HepG2 (cell line): Measurements from ENCODE around the gene NDUFS4. TPM values are rescaled to one million over a fixed set of nuclear protein-coding genes. Genes with fewer than 3 reads are reported as not detected.

Experiments
- ATAC-seq: fragments of 200-7000 bp; cut with Tn5 transposase; 3 replicates; pipeline ENCODE4 v1.9.1; 2020; ENCODE audit warnings: mild to moderate bottlenecking, moderate library complexity
- BruUV-seq: library from RNA; stranded (reverse); fragments of 400-500 nt; replicated peaks from 2 replicates; lab custom pipeline; 2021; lab: Mats Ljungman, UMichigan
- CTCF ChIA-PET: fragments of 300-600 bp; formaldehyde crosslinking; extraction: SDS; loops from one replicate; lab custom pipeline; 2021; ENCODE audit warnings: low total read pairs, inconsistent platforms, low intra/inter-chr PET ratio; lab: Yijun Ruan, JAX
- POLR2A ChIA-PET: fragments of 350-600 bp; sonication (Branson Sonifier 250); formaldehyde crosslinking; loops from one replicate; lab custom pipeline; 2020; ENCODE audit warnings: antibody characterized with exemption, inconsistent platforms; lab: Yijun Ruan, JAX
- DNase-seq: peaks from one replicate; pipeline ENCODE4 v3.0.0-alpha.2; 2015; ENCODE audit warnings: low spot score
- FAIRE-seq: peaks from 3 replicates; lab custom pipeline; 2011; peaks lifted over from hg19 to GRCh38; lab: Jason Lieb, UNC
- H2AFZ ChIP-seq: one replicate; pipeline ENCODE4 v1.6.1; 2011; ENCODE audit warnings: low read length, inconsistent platforms
- H3K27ac ChIP-seq: fragments of 300-600 bp; 3 replicates; pipeline ENCODE4 v1.8.0; 2011; ENCODE audit warnings: mixed run types, mild to moderate bottlenecking, mixed read lengths, low read length, inconsistent platforms; ENCODE audit not compliant: insufficient read depth; ENCODE audit errors: extremely low read length
- H3K27me3 ChIP-seq, 2 experiments: fragments of 200-600 bp in 1 of 2; 2 replicates in 1 of 2; 3 replicates in 1 of 2; pipeline versions ENCODE4 v1.6.0 to v1.8.0; 2011; ENCODE audit warnings: low read length in 2 of 2, mild to moderate bottlenecking in 2 of 2, moderate library complexity in 2 of 2, inconsistent platforms in 1 of 2; ENCODE audit not compliant: insufficient read depth in 2 of 2, control insufficient read depth in 1 of 2
- H3K36me3 ChIP-seq, 2 experiments: fragments of 200-600 bp in 1 of 2; replicated peaks in 1 of 2; 2 replicates in 1 of 2; 3 replicates in 1 of 2; pipeline versions ENCODE4 v1.5.1 to v1.8.0; 2011; ENCODE audit warnings: low read length in 2 of 2, inconsistent platforms in 1 of 2; ENCODE audit not compliant: insufficient read depth in 2 of 2, control insufficient read depth in 1 of 2
- H3K4me1 ChIP-seq: 2 replicates; pipeline ENCODE4 v1.5.1; 2012; ENCODE audit warnings: low read length, inconsistent platforms; ENCODE audit not compliant: insufficient read depth
- H3K4me2 ChIP-seq: 2 replicates; pipeline ENCODE4 v1.6.0; 2011; ENCODE audit warnings: low read depth, low read length, inconsistent platforms
- H3K4me3 ChIP-seq, 3 experiments: fragments of 200-600 bp in 1 of 3; sonication (generic), shearing (Covaris generic) in 1 of 3; replicated peaks in 1 of 3; 2 replicates each; pipeline ENCODE4 v1.5.1; 2011 to 2016; ENCODE audit warnings: low read length in 3 of 3, inconsistent platforms in 2 of 3, low read depth in 2 of 3, mild to moderate bottlenecking in 2 of 3, control low read depth in 1 of 3, mixed read lengths in 1 of 3; ENCODE audit not compliant: insufficient read depth in 1 of 3
- H3K79me2 ChIP-seq: one replicate; pipeline ENCODE4 v1.6.1; 2011; ENCODE audit warnings: low read length, inconsistent platforms; ENCODE audit not compliant: insufficient read depth
- H3K9ac ChIP-seq: 2 replicates; pipeline ENCODE4 v1.6.0; 2011; ENCODE audit warnings: mild to moderate bottlenecking, low read depth, low read length, inconsistent platforms; ENCODE audit not compliant: insufficient read depth
- H3K9me3 ChIP-seq: 2 replicates; pipeline ENCODE4 v1.5.1; 2012; ENCODE audit warnings: mild to moderate bottlenecking, low read length
- H4K20me1 ChIP-seq: 2 replicates; pipeline ENCODE4 v1.6.0; 2011; ENCODE audit warnings: inconsistent platforms, mild to moderate bottlenecking, low read length, moderate library complexity; ENCODE audit not compliant: insufficient read depth
- DBP ChIP-seq: sonication (generic); formaldehyde crosslinking; IDR thresholded peaks from 2 replicates; pipeline ENCODE4 v1.4.0; 2020; ENCODE audit warnings: missing genetic modification reagents; ENCODE audit errors: not compliant biosample characterization
- ETV6 ChIP-seq: sonication (generic); formaldehyde crosslinking; conservative IDR thresholded peaks from 2 replicates; pipeline ENCODE4 v1.4.0; 2020; ENCODE audit warnings: missing genetic modification reagents
- NR2F1 ChIP-seq, 2 experiments: fragments of 450-650 bp in 1 of 2; formaldehyde crosslinking in 1 of 2; IDR thresholded peaks; 2 replicates each; pipeline versions ENCODE4 v1.5.0 to v1.6.1; 2016 to 2020; ENCODE audit warnings: mild to moderate bottlenecking in 1 of 2, missing compliant biosample characterization in 1 of 2, missing genetic modification reagents in 1 of 2, moderate library complexity in 1 of 2
- PCBP2 ChIP-seq: fragments of 200-400 bp; formaldehyde crosslinking; optimal IDR thresholded peaks from 2 replicates; pipeline ENCODE3; 2018; ENCODE audit warnings: low read length, low read depth; ENCODE audit not compliant: poor library complexity, severe bottlenecking
- PTBP1 ChIP-seq: fragments of 200-400 bp; formaldehyde crosslinking; IDR thresholded peaks from 2 replicates; pipeline ENCODE4 v1.6.1; 2018; ENCODE audit warnings: low read length, low read depth; ENCODE audit not compliant: poor library complexity, severe bottlenecking
- REXO4 ChIP-seq: sonication (generic); formaldehyde crosslinking; IDR thresholded peaks from 2 replicates; pipeline ENCODE4 v1.8.0; 2022; ENCODE audit warnings: missing genetic modification reagents, mild to moderate bottlenecking, borderline replicate concordance
- TBL1XR1 ChIP-seq: fragments of 150-350 bp; IDR thresholded peaks from 2 replicates; pipeline ENCODE4 v1.6.1; 2014; ENCODE audit warnings: borderline replicate concordance, low read length; ENCODE audit not compliant: partially characterized antibody
- TOE1 ChIP-seq: sonication (generic); formaldehyde crosslinking; IDR thresholded peaks from 2 replicates; pipeline ENCODE4 v1.4.0; 2020; ENCODE audit warnings: mild to moderate bottlenecking, missing genetic modification reagents
- ZNF180 ChIP-seq: sonication (generic); formaldehyde crosslinking; IDR thresholded peaks from 2 replicates; pipeline ENCODE4 v1.4.0; 2020; ENCODE audit warnings: low read depth, missing genetic modification reagents, borderline replicate concordance
- ZNF207 ChIP-seq: fragments of 450-650 bp; IDR thresholded peaks from 2 replicates; pipeline ENCODE4 v1.6.1; 2016; ENCODE audit warnings: antibody characterized with exemption, borderline replicate concordance
- ZNF274 ChIP-seq: sonication (generic); formaldehyde crosslinking; IDR thresholded peaks from 2 replicates; pipeline ENCODE4 v1.5.1; 2020; ENCODE audit warnings: mild to moderate bottlenecking, missing genetic modification reagents
- ZNF317 ChIP-seq: sonication (generic); formaldehyde crosslinking; IDR thresholded peaks from 2 replicates; pipeline ENCODE4 v1.5.0; 2020; ENCODE audit warnings: mild to moderate bottlenecking, missing genetic modification reagents
- ZNF33A ChIP-seq: sonication (generic); formaldehyde crosslinking; IDR thresholded peaks from 2 replicates; pipeline ENCODE4 v1.5.1; 2020; ENCODE audit warnings: missing genetic modification reagents, mild to moderate bottlenecking, moderate library complexity, borderline replicate concordance
- ZNF367 ChIP-seq: sonication (generic); formaldehyde crosslinking; IDR thresholded peaks from 2 replicates; pipeline ENCODE4 v1.4.0; 2020; ENCODE audit warnings: missing genetic modification reagents, borderline replicate concordance
- ZNF441 ChIP-seq: sonication (generic); formaldehyde crosslinking; IDR thresholded peaks from 2 replicates; pipeline ENCODE4 v1.7.0; 2021; ENCODE audit warnings: missing genetic modification reagents, borderline replicate concordance
- ZNF503 ChIP-seq: sonication (generic); formaldehyde crosslinking; IDR thresholded peaks from 2 replicates; pipeline ENCODE4 v1.4.0; 2020; ENCODE audit warnings: missing genetic modification reagents
- ZNF510 ChIP-seq: sonication (generic); formaldehyde crosslinking; IDR thresholded peaks from 2 replicates; pipeline ENCODE4 v1.4.0; 2020; ENCODE audit warnings: low read depth, mild to moderate bottlenecking, missing genetic modification reagents
- ZSCAN12 ChIP-seq: sonication (generic); formaldehyde crosslinking; IDR thresholded peaks from 2 replicates; pipeline ENCODE4 v1.9.0; 2021; ENCODE audit warnings: mild to moderate bottlenecking, missing genetic modification reagents
- WGBS: methylation state at CpG from one replicate; pipeline ENCODE4 v1.1.6; 2017; ENCODE audit warnings: low lambda C conversion rate; 5-methylcytosine and 5-hydroxymethylcytosine counted together
- in situ Hi-C: cut with HindIII; loops from 2 replicates; pipeline ENCODE4 v1.10.0; 2017; ENCODE audit warnings: low pct_unique_long_range_greater_than_20kb; ENCODE audit not compliant: extremely low pct_ligation_motif_present
- intact Hi-C: fragments of 100-400 bp; cut with micrococcal nuclease; formaldehyde crosslinking; loops from one replicate; pipeline ENCODE4 v1.10.0; 2022; ENCODE audit not compliant: unreplicated experiment
- polyA plus RNA-seq, 8 experiments: library from polyadenylated mRNA; depleted of rRNA in 3 of 8; stranded (reverse) in 7 of 8; unstranded in 1 of 8; fragments of >200 nt; fragmentation: Illumina TruSeq in 4 of 8; extraction: Trizol in 4 of 8; gene quantifications; 2 replicates each; pipeline versions ENCODE4 v1.2.1 to v1.2.3, GENCODE V29; 2011 to 2016; ENCODE audit warnings: low read depth in 4 of 8, missing spikeins in 1 of 8, mixed read lengths in 1 of 8; ENCODE audit not compliant: insufficient read depth in 1 of 8
- total RNA-seq, 5 experiments: library from RNA; depleted of rRNA; stranded (reverse); fragments of >200 nt; fragmentation: Illumina TruSeq; extraction: Trizol; gene quantifications; 2 replicates each; pipeline ENCODE4 v1.2.3, GENCODE V29; 2016; ENCODE audit warnings: low read depth in 1 of 5
- TF ChIP-seq, protein P1 (sequence below), 2 experiments: sonication (generic) in 1 of 2; formaldehyde crosslinking in 1 of 2; IDR thresholded peaks; 2 replicates each; pipeline versions ENCODE4 v1.4.0 to v1.6.1; 2018 to 2020; ENCODE audit warnings: missing genetic modification reagents in 2 of 2, borderline replicate concordance in 1 of 2, low read depth in 1 of 2, mild to moderate bottlenecking in 1 of 2, missing biosample characterization in 1 of 2

The NDUFS4 gene
- total and polyA plus RNA-seq, 2 of the 13 experiments (the other 11 are each of a cell fraction or from before 2014, with no cell fraction given): 121 to 126 TPM

- H3K79me2 ChIP-seq: no peaks in the 10 kb centered on the region
- no peak overlapping the region for H3K4me3 ChIP-seq
- no peak for FAIRE-seq
- CTCF ChIA-PET: no interaction called here
- no peak overlapping the region for H3K27ac ChIP-seq
- POLR2A ChIA-PET: no interaction called here
- intact Hi-C loops (no loop called here), in situ Hi-C loops (no loop called here)
- DNase-seq: no peak
- 90% methylated on average over 3 of the region's 3 CpGs for WGBS
- no peaks in the 10 kb centered on the region for H3K27me3 ChIP-seq
- H3K4me1 ChIP-seq: no peaks in the 10 kb centered on the region
- H3K4me2 ChIP-seq: no peak overlapping the region
- no peak overlapping the region for H3K9ac ChIP-seq
- no TSS peak for BruUV-seq
- H2AFZ ChIP-seq: no peak overlapping the region
- no peak for ATAC-seq
- no peaks in the 10 kb centered on the region for H3K9me3 ChIP-seq
- 0 out of 5 replicates have a peak, but pooled peaks cover 0 to 4% of the 10 kb centered on the region in 2 experiments for H3K36me3 ChIP-seq
- TF ChIP-seq ETV6 (CRISPR knock-in tag): no peak
- TF ChIP-seq DBP (CRISPR knock-in tag): no peak
- TF ChIP-seq PTBP1: no peak
- TF ChIP-seq ZSCAN12 (CRISPR knock-in tag): no peak
- TF ChIP-seq, protein P1, sequence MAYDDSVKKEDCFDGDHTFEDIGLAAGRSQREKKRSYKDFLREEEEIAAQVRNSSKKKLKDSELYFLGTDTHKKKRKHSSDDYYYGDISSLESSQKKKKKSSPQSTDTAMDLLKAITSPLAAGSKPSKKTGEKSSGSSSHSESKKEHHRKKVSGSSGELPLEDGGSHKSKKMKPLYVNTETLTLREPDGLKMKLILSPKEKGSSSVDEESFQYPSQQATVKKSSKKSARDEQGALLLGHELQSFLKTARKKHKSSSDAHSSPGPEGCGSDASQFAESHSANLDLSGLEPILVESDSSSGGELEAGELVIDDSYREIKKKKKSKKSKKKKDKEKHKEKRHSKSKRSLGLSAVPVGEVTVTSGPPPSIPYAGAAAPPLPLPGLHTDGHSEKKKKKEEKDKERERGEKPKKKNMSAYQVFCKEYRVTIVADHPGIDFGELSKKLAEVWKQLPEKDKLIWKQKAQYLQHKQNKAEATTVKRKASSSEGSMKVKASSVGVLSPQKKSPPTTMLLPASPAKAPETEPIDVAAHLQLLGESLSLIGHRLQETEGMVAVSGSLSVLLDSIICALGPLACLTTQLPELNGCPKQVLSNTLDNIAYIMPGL (CRISPR knock-in tag; IDR thresholded peaks at IDR 0.05; ENCODE audit: borderline replicate concordance in 1 of 2, low read depth in 1 of 2): no peak
- no peak for TF ChIP-seq ZNF33A (CRISPR knock-in tag)
- TF ChIP-seq REXO4 (CRISPR knock-in tag): no peak
- TF ChIP-seq ZNF503 (CRISPR knock-in tag): no peak
- TF ChIP-seq ZNF274 (CRISPR knock-in tag): no peak
- TF ChIP-seq ZNF367 (CRISPR knock-in tag): no peak
- no peak for TF ChIP-seq ZNF207
- TF ChIP-seq ZNF441 (CRISPR knock-in tag): no peak
- no peak for TF ChIP-seq PCBP2
- TF ChIP-seq NR2F1 (CRISPR knock-in tag; IDR thresholded peaks at IDR 0.05): no peak
- no peak for TF ChIP-seq ZNF180 (CRISPR knock-in tag)
- TF ChIP-seq TBL1XR1: no peak
- no peak for TF ChIP-seq TOE1 (CRISPR knock-in tag)
- no peak for TF ChIP-seq ZNF510
- TF ChIP-seq ZNF317 (CRISPR knock-in tag): no peak
- no peaks in the 10 kb centered on the region for H4K20me1 ChIP-seq
Measured at GRCh38 chr5:53678981-53679660, 118.7 kb downstream of the NDUFS4 start.
